Neural cell (in vitro differentiated cells): ENCODE data around the gene ZNF132.

ENCODE experiments used
- EP300 ChIP-seq: fragments of 450-650 bp; conservative IDR thresholded peaks from 2 replicates; pipeline ENCODE4 v1.6.1; 2014; ENCODE audit warnings: antibody characterized with exemption, mild to moderate bottlenecking, moderate library complexity; ENCODE audit not compliant: poor library complexity, severe bottlenecking
- EZH2 ChIP-seq: fragments of 200-600, 300-800 bp; shearing (Covaris generic), sonication (generic); IDR thresholded peaks from 2 replicates; pipeline ENCODE4 v1.6.1; 2014; ENCODE audit warnings: antibody characterized with exemption, low read length, borderline replicate concordance, mild to moderate bottlenecking; ENCODE audit not compliant: insufficient read depth, poor library complexity, severe bottlenecking
- MXI1 ChIP-seq: fragments of 450-650 bp; conservative IDR thresholded peaks from 2 replicates; pipeline ENCODE4 v1.6.1; 2014; ENCODE audit warnings: antibody characterized with exemption, mild to moderate bottlenecking; ENCODE audit not compliant: poor library complexity, severe bottlenecking
- POLR2AphosphoS5 ChIP-seq: IDR thresholded peaks from 2 replicates; pipeline ENCODE4 v1.6.1; 2012
- RAD21 ChIP-seq: fragments of 450-650 bp; conservative IDR thresholded peaks from 2 replicates; pipeline ENCODE4 v1.6.1; 2014; ENCODE audit warnings: antibody characterized with exemption, mild to moderate bottlenecking, moderate library complexity
- REST ChIP-seq: IDR thresholded peaks from 2 replicates; pipeline ENCODE4 v1.6.1; 2012; ENCODE audit warnings: borderline replicate concordance
- SMC3 ChIP-seq: fragments of 450-650 bp; conservative IDR thresholded peaks from 2 replicates; pipeline ENCODE4 v1.6.1; 2014; ENCODE audit warnings: antibody characterized with exemption, mild to moderate bottlenecking, moderate library complexity; ENCODE audit not compliant: poor library complexity
- TF ChIP-seq, protein P1 (sequence below): fragments of 450-650 bp; IDR thresholded peaks from 2 replicates; pipeline ENCODE4 v1.5.1; 2014; ENCODE audit warnings: antibody characterized with exemption, mild to moderate bottlenecking, moderate library complexity; ENCODE audit not compliant: poor library complexity, severe bottlenecking

GRCh38 chr19:58471736-58472135 is 31.8 kb upstream of the ZNF132 start:
- TF ChIP-seq SMC3: no peak
- TF ChIP-seq, protein P1, sequence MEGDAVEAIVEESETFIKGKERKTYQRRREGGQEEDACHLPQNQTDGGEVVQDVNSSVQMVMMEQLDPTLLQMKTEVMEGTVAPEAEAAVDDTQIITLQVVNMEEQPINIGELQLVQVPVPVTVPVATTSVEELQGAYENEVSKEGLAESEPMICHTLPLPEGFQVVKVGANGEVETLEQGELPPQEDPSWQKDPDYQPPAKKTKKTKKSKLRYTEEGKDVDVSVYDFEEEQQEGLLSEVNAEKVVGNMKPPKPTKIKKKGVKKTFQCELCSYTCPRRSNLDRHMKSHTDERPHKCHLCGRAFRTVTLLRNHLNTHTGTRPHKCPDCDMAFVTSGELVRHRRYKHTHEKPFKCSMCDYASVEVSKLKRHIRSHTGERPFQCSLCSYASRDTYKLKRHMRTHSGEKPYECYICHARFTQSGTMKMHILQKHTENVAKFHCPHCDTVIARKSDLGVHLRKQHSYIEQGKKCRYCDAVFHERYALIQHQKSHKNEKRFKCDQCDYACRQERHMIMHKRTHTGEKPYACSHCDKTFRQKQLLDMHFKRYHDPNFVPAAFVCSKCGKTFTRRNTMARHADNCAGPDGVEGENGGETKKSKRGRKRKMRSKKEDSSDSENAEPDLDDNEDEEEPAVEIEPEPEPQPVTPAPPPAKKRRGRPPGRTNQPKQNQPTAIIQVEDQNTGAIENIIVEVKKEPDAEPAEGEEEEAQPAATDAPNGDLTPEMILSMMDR: no peak
- no peak for TF ChIP-seq EP300
- TF ChIP-seq MXI1: no peak
- no peak for TF ChIP-seq REST
- TF ChIP-seq POLR2AphosphoS5: no peak
- no peak for TF ChIP-seq RAD21
- no peak for TF ChIP-seq EZH2
